HG03097 (cell line): ENCODE results near the gene EFNA5.
A peak's percentile ranks its signal among the peaks of the same experiment; 100 is the strongest.
"Not testable (repeated sequence)": the region's sequence is repeated elsewhere in the genome, so short reads cannot be mapped to it uniquely, and the experiment has no call there.

Experiments used
- ATAC-seq: cut with Tn5 transposase; IDR thresholded peaks from one replicate; pipeline ENCODE4 v1.9.1; 2021; ENCODE audit not compliant: unreplicated experiment, low FRiP score

EFNA5 gene

DNA sequence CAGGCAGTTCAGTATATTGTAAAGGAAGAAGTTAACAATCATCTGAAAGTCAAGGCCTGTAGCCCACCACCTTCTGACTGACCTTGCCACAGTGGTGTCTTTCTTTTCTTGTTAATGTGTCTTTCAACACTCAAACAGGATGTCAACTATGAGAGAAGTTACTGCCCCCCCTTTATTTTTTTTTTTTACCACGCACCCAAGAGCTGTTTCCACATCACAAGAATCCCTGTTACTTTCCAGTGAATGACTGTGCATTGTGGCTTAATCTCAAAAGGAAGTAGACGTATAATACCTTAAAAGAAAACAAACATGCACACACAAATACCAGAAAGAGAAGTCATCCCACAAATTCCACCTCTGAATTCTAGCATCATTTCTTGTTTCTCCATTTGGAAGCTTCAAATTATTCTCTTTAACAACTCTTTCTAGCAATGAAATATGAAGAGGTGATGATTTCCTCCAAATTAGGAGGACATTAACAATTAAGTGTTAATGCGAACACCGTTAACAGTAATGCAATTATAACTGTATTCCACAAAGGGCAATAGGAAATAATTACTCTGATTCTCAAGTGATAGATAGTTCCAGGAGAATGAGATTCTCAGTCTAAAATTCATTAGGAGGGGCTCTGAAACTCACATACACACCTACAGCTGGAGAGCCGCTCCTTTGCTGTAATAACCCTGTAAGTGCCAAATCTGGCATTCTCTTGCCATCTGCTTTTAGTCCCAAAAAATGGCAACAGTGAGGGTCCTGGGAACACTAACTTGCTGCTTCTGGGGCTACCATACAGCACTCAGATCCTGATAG lies 201.0 kb downstream of the EFNA5 start:
- no peak for ATAC-seq

DNA sequence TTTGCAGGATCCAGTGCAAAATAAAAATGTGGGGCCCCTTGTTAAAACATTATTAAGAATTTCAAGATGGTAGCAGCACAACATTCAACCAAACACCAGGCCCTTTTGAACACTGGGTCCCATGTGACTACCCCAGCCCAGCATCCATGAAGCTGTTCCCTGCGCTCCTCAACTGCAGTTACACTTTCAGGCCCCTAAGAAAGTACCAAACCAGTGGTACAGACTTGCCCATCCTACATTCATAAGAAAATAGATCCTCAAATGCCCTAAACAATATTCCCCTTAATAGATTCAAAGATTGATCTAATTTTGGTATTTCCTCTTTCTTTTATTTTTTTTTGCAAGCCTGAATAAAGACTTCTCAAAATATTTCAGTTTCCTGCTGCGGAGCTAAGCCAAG lies 201.7 kb downstream of the EFNA5 start:
- ATAC-seq, result no peak

- ATAC-seq, result no peak
Measured at GRCh38 chr5:107468276-107468675, 202.5 kb downstream of the EFNA5 start.

GRCh38 chr5:107467137-107467932 lies 203.4 kb downstream of the EFNA5 start:
- ATAC-seq, result no peak

- no peak for ATAC-seq
Measured at GRCh38 chr5:107466233-107466769, 204.4 kb downstream of the EFNA5 start.

GRCh38 chr5:107464876-107465275 lies 205.9 kb downstream of the EFNA5 start:
- no peak for ATAC-seq

GRCh38 chr5:107464416-107464815 lies 206.3 kb downstream of the EFNA5 start:
- no peak for ATAC-seq

DNA sequence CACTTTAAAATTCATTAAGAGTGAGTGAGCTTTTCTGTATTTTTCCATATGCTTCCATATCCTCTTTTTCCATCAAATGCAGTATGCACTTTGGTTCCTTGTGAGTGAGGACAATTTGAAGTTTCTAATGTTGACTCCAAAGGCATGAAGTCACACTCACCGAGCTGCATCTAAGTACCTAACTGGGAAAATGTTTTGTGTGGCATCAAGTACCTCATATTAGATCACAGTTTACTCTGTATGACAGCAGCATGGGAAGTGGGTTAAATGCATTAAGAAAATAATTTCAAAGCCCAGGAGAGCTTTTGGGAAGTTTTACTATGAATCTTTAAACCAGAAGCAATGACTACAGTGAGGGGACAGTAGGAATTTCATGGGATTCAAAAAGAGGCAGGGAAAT lies 207.0 kb downstream of the EFNA5 start:
- no peak for ATAC-seq

GRCh38 chr5:107461770-107462169 lies 209.0 kb downstream of the EFNA5 start:
- ATAC-seq, result no peak

- no peak for ATAC-seq
Measured at GRCh38 chr5:107460789-107461188, 209.9 kb downstream of the EFNA5 start.

DNA sequence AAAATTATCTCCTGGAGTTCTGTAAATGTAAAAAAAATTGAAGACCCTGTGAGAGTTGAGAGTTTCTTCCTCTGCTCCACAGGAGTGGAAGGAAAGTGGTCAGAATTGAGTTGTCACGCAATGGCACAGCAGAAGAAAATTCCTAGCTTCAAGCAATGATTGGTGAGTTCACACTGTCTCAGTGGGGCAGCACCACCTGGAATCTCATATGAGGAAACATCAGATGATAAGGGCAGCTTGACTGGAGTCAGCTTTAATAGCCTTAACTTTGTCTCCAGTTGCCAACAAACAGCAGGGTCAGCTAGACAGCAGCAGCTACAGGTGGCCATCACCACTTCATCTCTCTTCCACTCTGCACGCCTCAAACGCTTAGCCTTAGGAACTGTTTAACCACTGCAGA lies 211.1 kb downstream of the EFNA5 start:
- ATAC-seq, result no peak

DNA sequence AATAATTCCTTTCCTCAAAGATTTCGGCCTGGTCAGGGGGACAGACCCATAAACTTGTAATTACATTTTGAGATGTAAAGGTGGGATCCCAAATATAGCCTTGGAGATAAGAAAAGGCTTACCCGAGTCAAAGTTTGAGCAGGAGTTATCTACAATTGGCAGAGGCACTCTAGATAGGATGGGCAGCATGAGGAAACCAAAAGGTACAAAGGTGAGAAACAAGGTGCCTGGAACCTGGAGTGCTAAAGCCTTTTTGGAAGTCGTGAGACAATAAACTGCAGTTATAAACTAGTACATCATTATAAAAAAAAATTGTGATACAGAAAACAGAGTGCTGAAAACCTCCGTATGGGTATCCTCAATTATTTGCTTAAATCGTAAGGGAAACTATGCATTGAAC lies 212.4 kb downstream of the EFNA5 start:
- ATAC-seq, result no peak

DNA sequence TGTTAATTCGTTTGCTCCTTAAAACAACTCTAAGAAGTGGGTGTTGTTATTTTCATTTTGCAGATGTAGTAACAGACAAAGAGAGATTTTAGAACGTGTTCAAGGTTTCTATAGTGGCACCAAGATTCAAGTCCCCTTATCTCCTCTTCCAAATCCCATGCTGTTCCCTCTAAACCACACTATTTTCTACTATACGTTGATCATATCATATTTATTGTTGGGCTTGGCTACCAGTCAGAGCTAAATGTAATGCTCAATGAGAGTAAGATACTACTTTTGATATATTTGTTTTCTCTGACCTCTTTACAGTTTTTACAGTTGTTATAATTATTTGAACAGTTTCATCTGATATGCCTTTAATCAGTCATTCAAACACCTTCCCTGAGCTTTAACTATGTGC lies 212.9 kb downstream of the EFNA5 start:
- no peak for ATAC-seq

- ATAC-seq, result no peak
Measured at GRCh38 chr5:107457138-107457537, 213.6 kb downstream of the EFNA5 start.

GRCh38 chr5:107456281-107456715 lies 214.4 kb downstream of the EFNA5 start:
- ATAC-seq, result peak; percentile 81

DNA sequence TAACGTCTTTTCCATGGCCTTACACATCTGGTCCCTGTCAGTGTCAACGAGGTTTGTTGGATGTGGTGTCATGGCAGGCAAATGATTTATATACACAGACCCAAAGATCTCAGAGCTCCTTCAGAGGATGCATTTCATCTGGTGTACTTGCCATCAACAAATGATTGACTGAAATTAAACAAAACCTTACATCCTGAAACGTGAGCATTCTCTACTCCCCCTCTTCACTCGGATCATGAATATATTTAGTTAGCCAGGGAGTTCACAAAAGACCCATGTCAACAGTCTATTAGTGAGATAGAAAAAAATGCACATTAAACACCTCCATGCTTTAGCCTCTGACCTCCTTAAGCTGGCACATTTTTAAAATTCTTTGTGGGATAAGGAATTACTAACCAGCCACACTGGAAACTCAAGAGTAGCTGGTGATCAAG lies 215.6 kb downstream of the EFNA5 start:
- ATAC-seq, result no peak

- ATAC-seq, result not testable (repeated sequence)
Measured at GRCh38 chr5:107451827-107452226, 218.9 kb downstream of the EFNA5 start.

DNA sequence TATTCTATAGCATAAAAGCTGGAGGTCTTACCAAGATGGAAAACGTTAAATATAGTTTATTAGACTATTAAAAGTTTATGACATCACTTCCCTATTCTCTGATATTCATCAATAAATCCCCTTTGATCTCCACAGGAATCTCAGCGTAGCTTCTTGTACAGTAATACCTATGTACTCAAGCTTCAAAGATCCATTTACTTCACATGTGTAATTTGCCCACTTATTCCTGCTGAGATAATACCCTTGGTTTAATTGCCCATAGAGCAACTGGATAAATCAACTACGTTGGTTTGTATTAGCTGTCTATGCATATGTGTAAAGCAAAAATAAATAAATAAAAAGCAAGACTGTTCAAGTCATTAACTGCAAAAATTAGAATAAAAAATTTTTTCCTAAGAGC lies 219.7 kb downstream of the EFNA5 start:
- no peak for ATAC-seq

- no peak for ATAC-seq
Measured at GRCh38 chr5:107450531-107450930, 220.2 kb downstream of the EFNA5 start.

DNA sequence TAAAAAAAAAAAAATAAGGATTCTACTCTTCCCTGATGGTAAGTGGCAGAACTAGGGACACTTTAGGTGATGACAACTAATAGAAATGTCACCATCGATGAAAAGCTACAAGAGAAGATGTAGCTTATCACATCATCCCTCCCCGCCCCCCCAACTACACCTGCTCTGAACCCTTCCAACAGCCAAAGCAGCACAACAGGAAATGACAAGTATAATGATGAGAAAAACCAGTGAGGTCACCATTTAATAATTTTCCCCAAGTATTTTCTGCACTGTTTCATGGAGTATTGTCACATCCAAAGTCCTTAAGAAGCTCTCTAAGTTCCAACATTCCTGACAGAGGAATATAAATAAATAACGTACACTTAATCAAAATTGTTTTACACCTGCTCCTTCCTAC lies 221.4 kb downstream of the EFNA5 start:
- no peak for ATAC-seq

DNA sequence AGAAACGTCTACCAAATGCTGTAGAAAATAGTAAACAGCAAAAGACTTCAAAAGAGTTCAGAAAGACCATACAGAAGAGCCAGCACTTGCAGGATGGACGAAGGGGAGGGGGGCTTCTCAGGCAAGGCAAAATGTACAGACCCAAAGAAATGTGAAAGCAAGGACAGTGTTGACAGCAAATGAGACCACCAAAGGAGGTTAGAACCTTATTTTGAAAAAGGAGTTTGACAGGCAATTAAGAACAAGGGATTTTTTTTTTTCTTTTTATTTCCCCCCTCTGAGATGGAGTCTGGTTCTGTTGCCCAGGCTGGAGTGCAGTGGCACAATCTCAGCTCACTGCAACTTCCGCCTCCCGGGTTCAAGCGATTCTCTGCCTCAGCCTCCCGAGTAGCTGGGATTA lies 223.2 kb downstream of the EFNA5 start:
- no peak for ATAC-seq

DNA sequence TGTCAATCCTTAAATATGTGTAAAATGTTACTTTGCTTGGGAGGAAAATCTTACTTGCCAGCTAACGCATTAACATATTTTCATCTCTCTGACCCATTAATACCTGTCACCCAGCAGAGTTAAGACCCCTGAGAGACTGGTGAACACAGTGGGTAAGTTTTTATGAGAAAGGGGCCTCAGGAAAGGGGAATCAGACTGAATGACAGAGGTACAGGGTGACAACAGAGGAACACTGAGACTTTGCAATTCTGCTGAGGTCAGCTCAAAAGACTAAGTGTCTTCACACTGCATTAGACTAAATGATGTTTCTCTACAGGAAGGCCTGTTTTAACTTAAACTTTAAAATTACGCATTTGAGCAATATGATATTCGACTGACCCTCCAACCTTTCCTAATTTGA lies 223.8 kb downstream of the EFNA5 start:
- no peak for ATAC-seq
